HT-29 (cell line): ENCODE data around the gene SEPTIN1. TPM values are rescaled to one million over a fixed set of nuclear protein-coding genes. Genes with fewer than 3 reads are reported as not detected.

Source experiments
- DNase-seq: peaks from one replicate; pipeline ENCODE4 v3.0.0-alpha.2; 2015; ENCODE audit warnings: low spot score
- total RNA-seq: library from RNA; depleted of rRNA; stranded (reverse); fragments of >200 nt; shearing (Covaris generic); gene quantifications from 2 replicates; pipeline ENCODE4 v1.2.3, GENCODE V29; 2014; rRNA removed

The SEPTIN1 gene
- total RNA-seq = 0.16 TPM in 1 of 2 replicates, not detected in the other

- DNase-seq = no peak
Measured at GRCh38 chr16:30382111-30382881, at the start of gene SEPTIN1. Gene SEPTIN1, minus strand, starts transcription at chr16:30382561. Its CDS starts 19 bp downstream, at chr16:30382542.

- no peak for DNase-seq
Measured at GRCh38 chr16:30430428-30430970, 48.1 kb upstream of the SEPTIN1 start.

DNA sequence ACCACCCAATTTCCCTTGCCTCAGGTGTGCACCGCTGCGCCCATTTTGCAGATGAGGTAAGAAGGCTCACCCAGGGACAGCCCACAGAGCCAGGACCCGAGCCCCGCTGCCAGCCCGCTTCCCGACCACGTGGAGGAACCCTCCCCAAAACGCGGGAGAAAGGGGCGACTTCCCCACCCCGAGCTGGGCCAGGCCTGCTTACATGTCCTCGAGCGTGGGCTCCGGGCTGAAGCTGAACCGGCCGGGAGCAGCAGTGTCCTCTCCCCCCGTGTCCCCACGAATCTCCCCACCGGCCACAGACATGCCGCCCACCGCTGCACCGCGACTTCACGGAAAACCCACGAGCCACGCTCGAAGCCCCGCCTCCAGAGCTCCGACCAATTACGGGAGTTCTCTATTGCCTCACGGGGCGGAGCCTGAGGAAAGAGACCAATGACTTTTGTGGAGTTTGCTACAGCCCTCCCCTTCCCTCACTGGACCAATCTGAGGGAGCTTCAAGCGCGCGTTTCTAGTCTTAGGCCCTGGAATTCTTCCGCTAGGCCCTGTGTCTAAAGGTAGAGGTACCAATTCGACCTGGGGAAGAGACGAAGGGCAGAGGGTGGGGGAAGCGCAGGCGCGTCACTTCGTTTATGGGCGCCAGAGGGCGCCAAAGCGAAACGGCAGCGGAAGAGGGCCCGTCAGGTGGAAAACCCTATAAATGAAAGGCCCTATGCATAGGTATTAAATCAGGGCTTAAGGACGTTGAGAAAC is 47.5 kb upstream of the SEPTIN1 start, which contains the start of gene DCTPP1:
DCTPP1 (minus strand) TSS at position 353 of the 750 bp plus-strand sequence; CDS start at position 303, 50 bp downstream.
- peak; percentile 99 for DNase-seq

DNA sequence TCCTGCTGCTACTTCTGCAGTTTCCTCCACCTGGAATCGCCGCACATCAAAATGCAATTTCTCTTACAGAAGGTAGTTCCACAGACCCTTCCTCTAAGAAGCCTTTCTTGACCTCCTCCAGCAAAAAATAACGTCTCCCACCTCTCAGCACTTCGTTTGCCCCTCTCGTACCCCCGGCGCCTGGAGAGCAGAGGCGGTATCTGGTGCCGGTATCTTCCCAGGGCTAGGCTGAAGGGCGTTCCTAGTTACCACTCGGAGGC is 47.0 kb upstream of the SEPTIN1 start:
- DNase-seq = peak; percentile 41

DNA sequence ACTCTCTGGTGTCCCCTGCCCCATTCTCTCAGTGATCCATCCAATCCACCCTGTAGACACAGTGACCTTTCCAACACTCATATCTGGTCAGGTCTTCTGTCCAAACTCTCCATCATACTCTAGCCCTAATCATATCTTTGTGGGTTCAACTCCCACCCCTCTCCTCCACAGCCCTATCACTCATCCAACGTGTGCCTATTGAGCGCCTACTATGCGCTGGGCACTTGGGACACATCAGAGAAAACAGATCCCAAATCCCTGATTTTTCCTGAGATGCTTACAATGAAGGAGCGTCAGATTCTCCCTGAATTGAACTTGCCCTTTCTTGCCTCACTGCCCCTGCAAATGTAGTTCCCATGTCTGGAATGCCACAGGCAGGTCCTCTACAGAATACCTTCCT is 45.7 kb upstream of the SEPTIN1 start:
- no peak for DNase-seq

DNA sequence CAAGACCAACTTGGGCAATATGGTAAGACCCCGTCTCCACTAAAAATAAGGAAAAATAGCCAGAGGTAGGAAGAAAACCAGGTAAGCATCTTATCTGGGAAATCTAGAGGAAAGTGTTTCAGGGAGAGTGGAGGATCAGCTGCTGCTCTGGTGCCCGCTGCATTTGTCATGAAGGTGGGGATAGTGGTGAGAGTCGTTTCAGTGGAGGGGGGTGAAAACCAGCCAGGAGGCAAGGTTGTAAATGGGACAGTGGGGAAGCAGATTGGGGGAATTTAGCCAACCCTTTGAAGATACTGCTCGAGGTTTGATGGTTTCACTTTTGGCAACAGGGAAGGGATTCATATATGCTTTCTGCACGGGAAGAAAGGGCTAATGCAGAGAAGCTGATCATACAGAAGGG is 38.6 kb upstream of the SEPTIN1 start:
- no peak for DNase-seq

DNA sequence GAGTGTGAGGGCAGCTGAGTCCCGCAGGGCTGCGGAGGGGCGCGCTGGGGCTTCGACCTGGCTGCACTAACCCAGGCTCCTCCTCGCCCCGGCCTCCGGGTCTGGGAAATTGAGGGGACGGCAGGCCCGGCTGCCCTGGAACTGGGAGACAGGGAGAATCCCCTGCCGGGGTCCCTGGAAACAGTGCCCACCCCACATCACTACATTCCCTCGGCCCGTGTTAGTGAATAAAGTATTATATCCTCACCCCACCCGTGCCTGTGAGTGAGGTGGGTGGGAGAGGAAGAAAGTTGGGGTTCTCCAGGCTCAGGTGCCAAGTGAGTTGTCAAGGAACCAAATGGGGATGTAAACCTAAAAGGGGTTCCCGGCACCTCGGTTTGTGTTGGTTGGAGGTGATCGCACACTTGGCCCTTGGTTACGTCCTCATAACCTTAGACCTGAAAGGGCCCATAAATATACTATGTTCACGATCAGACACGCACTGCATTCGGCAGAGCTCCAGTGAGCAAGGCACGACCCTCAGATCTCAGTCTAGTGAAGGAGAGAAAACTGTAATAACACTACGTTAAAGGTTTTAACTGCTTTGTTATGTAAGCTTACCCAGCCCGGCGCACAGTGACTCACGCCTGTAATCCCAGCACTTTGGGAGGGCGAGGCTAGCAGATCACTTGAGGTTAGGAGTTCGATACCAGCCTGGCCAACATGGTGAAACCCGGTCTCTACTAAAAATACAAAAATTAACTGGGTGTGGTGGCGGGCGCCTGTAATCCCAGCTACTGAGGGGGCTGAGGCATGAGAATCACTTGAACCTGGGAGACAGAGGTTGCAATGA is 36.2 kb upstream of the SEPTIN1 start:
- DNase-seq = peak; percentile 34

DNA sequence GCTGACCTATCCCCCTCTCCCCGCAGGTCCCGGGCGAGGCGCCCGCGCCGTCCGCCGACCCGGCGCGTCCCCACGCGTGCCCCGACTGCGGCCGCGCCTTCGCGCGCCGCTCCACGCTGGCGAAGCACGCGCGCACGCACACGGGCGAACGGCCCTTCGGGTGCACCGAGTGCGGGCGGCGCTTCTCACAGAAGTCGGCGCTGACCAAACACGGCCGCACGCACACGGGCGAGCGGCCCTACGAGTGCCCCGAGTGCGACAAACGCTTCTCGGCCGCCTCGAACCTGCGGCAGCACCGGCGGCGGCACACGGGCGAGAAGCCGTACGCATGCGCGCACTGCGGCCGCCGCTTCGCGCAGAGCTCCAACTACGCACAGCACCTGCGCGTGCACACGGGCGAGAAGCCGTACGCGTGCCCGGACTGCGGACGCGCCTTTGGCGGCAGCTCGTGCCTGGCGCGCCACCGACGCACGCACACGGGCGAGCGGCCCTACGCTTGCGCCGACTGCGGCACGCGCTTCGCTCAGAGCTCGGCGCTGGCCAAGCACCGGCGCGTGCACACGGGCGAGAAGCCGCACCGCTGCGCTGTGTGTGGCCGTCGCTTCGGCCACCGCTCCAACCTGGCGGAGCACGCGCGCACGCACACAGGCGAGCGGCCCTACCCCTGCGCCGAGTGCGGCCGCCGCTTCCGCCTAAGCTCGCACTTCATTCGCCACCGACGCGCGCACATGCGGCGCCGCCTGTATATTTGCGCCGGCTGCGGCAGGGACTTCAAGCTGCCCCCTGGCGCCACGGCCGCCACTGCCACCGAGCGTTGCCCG is 35.4 kb upstream of the SEPTIN1 start:
- peak; percentile 97 for DNase-seq

DNA sequence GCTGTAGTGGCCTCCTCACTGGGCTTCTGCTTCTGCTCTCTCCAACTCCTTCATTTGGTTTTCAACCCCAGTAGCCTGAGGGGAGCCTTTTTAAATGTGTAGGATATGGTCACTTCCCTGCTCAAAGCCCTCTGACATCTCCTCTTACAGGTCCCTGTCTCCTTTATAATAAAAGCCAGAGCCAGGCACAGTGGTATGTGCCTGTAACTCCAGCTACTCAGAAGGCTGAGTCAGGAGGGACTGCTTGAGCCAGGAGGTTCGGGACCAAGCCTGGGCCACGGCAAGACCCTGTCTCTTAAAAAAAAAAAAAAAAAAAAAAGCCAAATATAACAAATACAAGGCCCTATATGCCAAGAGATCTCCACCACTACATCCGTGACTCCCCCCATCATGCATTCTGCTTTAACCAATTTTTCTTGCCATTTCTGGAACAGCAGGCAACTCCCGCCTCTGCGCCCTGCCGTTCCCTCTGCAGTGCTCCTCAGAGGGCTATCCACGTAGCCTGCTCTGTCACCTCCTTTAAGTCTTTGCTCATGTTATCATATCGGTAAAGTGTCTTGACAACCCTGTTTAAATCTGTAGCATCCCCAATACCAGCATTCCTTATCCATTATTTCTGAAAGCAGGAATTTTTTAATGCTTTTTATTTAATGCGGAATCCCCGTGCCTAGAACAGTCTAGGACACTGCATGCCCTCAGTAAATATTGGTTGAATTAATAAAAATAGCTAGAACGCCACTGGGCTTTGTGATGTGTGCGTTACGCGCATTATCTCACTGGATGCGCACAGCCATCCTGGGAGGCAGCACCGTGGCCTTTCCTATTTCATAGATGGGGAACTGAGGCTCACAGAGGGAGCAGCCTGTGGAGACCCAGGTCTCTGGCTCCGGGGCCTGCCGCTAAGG is 34.5 kb upstream of the SEPTIN1 start:
- DNase-seq = no peak

GRCh38 chr16:30416047-30416603 is 33.8 kb upstream of the SEPTIN1 start:
- DNase-seq = no peak

GRCh38 chr16:30414159-30414558 is 31.8 kb upstream of the SEPTIN1 start:
- DNase-seq = no peak

- no peak for DNase-seq
Measured at GRCh38 chr16:30413112-30413806, 30.9 kb upstream of the SEPTIN1 start.

- DNase-seq = peak; percentile 96
Measured at GRCh38 chr16:30409125-30410060, 27.0 kb upstream of the SEPTIN1 start.

- no peak for DNase-seq
Measured at GRCh38 chr16:30407804-30408534, 25.6 kb upstream of the SEPTIN1 start.

DNA sequence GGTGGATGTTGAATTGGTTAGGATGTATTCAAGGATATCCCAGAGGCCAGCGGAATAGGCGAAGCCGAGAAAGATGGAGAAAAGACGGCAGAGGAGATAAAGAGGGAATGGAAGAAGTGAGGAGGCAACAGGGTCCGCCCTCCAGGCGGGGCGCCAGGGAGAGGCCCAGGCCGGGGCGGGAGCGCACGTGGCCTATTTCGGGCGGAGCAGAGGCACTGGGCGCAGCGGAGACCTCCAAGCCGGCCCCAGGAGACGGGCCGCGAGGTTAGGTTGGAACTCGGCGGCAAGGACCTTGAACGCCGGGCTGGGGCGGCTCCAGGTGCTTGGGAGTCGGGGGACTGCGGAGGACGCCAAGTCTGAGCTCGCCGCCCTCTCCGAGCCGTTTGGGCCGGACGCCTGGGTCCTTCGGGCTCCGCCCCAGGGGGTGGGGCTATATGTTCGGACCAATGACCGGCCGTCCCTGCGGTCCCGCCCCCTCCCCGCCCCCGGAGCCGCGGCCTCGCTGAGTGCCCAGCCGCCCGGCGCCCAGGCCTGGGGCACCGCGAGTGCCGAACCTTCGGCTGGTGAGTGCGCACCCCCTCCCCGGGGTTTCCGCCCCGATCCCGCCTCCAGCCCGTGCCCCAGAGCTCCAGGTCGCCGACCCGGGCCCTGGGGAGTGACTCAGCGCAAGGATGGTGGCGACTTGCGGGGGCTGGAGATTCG is 24.9 kb upstream of the SEPTIN1 start, which contains the start of gene ZNF771:
ZNF771 (plus strand) TSS at position 505 of the 702 bp plus-strand sequence. CDS start 448 bp downstream, outside the sequence.
- DNase-seq = peak; percentile 93

DNA sequence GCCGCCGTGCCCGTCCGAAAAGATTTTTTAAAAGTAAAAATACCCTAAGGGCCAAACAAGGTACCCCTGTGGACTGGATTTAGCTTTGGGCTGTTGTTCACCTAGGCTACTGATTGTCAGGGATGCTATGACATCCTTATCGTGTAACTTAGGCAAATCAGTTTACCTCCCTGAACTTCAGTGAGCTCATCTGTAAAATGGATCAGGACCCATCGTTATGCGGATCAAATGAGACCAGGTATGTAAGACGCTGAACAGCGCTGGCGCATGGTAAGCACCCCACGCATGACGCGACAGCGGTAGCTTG is 24.4 kb upstream of the SEPTIN1 start:
- no peak for DNase-seq
